H1 (cell line): ENCODE measurements around the gene RAMP3. TPM values are rescaled to one million over a fixed set of nuclear protein-coding genes. Genes with fewer than 3 reads are reported as not detected.

Source experiments
- CTCF ChIA-PET: fragments of 300-600 bp; sonication (Branson Sonifier 250); formaldehyde crosslinking; loops from one replicate; lab custom pipeline; 2021; ENCODE audit not compliant: partially characterized antibody; lab: Charles Lee
- POLR2A ChIA-PET: fragments of 300-600 bp; sonication (Branson Sonifier 250); formaldehyde crosslinking; loops from one replicate; lab custom pipeline; 2021; ENCODE audit warnings: inconsistent platforms; ENCODE audit not compliant: partially characterized antibody; lab: Charles Lee
- DNase-seq, 2 experiments: peaks; one replicate each; pipeline versions ENCODE4 v3.0.0 to v3.0.0-alpha.2; 2010 to 2022; ENCODE audit warnings: low spot score in 2 of 2, low read depth in 1 of 2, mixed read lengths in 1 of 2
- FAIRE-seq: peaks from 2 replicates; lab custom pipeline; 2011; peaks lifted over from hg19 to GRCh38; lab: Jason Lieb, UNC
- H2AFZ ChIP-seq: 2 replicates; pipeline ENCODE4 v1.8.1; 2012; ENCODE audit warnings: low read length, inconsistent platforms
- H2AK5ac ChIP-seq: 2 replicates; pipeline ENCODE4 v1.6.1; 2013; ENCODE audit warnings: low read depth, low read length
- H2BK120ac ChIP-seq: replicated peaks from 2 replicates; pipeline ENCODE3; 2013; ENCODE audit warnings: low read depth, low read length, inconsistent platforms
- H2BK12ac ChIP-seq: 2 replicates; pipeline ENCODE4 v1.6.1; 2013; ENCODE audit warnings: low read depth, low read length
- H2BK15ac ChIP-seq: 2 replicates; pipeline ENCODE4 v1.6.1; 2013; ENCODE audit warnings: low read length
- H2BK20ac ChIP-seq: 2 replicates; pipeline ENCODE4 v1.6.1; 2013; ENCODE audit warnings: low read length
- H2BK5ac ChIP-seq: 2 replicates; pipeline ENCODE4 v1.6.1; 2013; ENCODE audit warnings: low read depth, low read length
- H3K14ac ChIP-seq: 2 replicates; pipeline ENCODE4 v1.6.1; 2013; ENCODE audit warnings: inconsistent platforms; ENCODE audit not compliant: insufficient read length
- H3K18ac ChIP-seq: 2 replicates; pipeline ENCODE4 v1.6.1; 2013; ENCODE audit warnings: low read length; ENCODE audit errors: extremely low read depth
- H3K23ac ChIP-seq: 2 replicates; pipeline ENCODE4 v1.6.1; 2013; ENCODE audit warnings: inconsistent platforms; ENCODE audit not compliant: insufficient read length
- H3K23me2 ChIP-seq: 2 replicates; pipeline ENCODE4 v1.6.1; 2013; ENCODE audit warnings: low read depth, low read length
- H3K27ac ChIP-seq: 2 replicates; pipeline ENCODE4 v1.6.1; 2011; ENCODE audit warnings: low read depth, low read length, inconsistent platforms
- H3K27me3 ChIP-seq, 4 experiments: replicated peaks in 1 of 4; 1 replicate in 1 of 4; 2 replicates in 3 of 4; pipeline versions ENCODE4 v1.6.1 to v1.8.1; 2011 to 2013; ENCODE audit warnings: low read length in 3 of 4, mild to moderate bottlenecking in 3 of 4, inconsistent platforms in 2 of 4, mixed read lengths in 2 of 4, moderate library complexity in 1 of 4; ENCODE audit not compliant: control insufficient read depth in 3 of 4, insufficient read depth in 3 of 4; ENCODE audit errors: extremely low read depth in 1 of 4
- H3K36me3 ChIP-seq, 4 experiments: 2 replicates each; pipeline versions ENCODE4 v1.6.1 to v1.8.1; 2011 to 2013; ENCODE audit warnings: mild to moderate bottlenecking in 4 of 4, low read length in 3 of 4, moderate library complexity in 2 of 4, control low read depth in 1 of 4, inconsistent platforms in 1 of 4; ENCODE audit not compliant: insufficient read depth in 4 of 4, control insufficient read depth in 2 of 4
- H3K4ac ChIP-seq: replicated peaks from 2 replicates; pipeline ENCODE3; 2013; ENCODE audit warnings: low read length, low read depth, mixed read lengths, inconsistent platforms; ENCODE audit not compliant: insufficient read length
- H3K4me1 ChIP-seq, 4 experiments: replicated peaks in 1 of 4; 1 replicate in 1 of 4; 2 replicates in 3 of 4; pipeline versions ENCODE4 v1.6.1 to v1.8.1; 2011 to 2013; ENCODE audit warnings: low read length in 3 of 4, inconsistent platforms in 2 of 4, mixed read lengths in 1 of 4; ENCODE audit not compliant: insufficient read depth in 4 of 4, control insufficient read depth in 3 of 4
- H3K4me2 ChIP-seq, 2 experiments: 2 replicates each; pipeline versions ENCODE4 v1.6.1 to v1.8.1; 2011 to 2013; ENCODE audit warnings: low read depth in 2 of 2, low read length in 2 of 2, control low read depth in 1 of 2, inconsistent platforms in 1 of 2, mild to moderate bottlenecking in 1 of 2; ENCODE audit not compliant: insufficient read depth in 1 of 2
- H3K4me3 ChIP-seq, 4 experiments: fragments of 200-600, 300-600 bp in 1 of 4; sonication (generic), shearing (Covaris generic), sonication (Bioruptor Twin) in 1 of 4; 2 replicates each; pipeline versions ENCODE4 v1.5.1 to v1.8.1; 2011 to 2016; ENCODE audit warnings: low read length in 4 of 4, low read depth in 3 of 4, control low read depth in 2 of 4, inconsistent platforms in 2 of 4, mild to moderate bottlenecking in 2 of 4, mixed read lengths in 1 of 4, moderate library complexity in 1 of 4; ENCODE audit not compliant: insufficient read depth in 2 of 4; ENCODE audit errors: extremely low read depth in 1 of 4
- H3K56ac ChIP-seq: replicated peaks from 2 replicates; pipeline ENCODE3; 2013; ENCODE audit warnings: low read depth, mild to moderate bottlenecking, mixed read lengths, low read length, inconsistent platforms; ENCODE audit not compliant: insufficient read length
- H3K79me1 ChIP-seq: 2 replicates; pipeline ENCODE4 v1.6.1; 2013; ENCODE audit warnings: low read depth, low read length, control low read depth
- H3K79me2 ChIP-seq, 2 experiments: 2 replicates each; pipeline versions ENCODE4 v1.6.1 to v1.8.1; 2012 to 2013; ENCODE audit warnings: low read length in 2 of 2, mild to moderate bottlenecking in 2 of 2, inconsistent platforms in 1 of 2; ENCODE audit not compliant: insufficient read depth in 2 of 2, control insufficient read depth in 1 of 2
- H3K9ac ChIP-seq, 4 experiments: replicated peaks in 1 of 4; 1 replicate in 1 of 4; 2 replicates in 3 of 4; pipeline versions ENCODE4 v1.6.1 to v1.8.1; 2011 to 2013; ENCODE audit warnings: low read depth in 3 of 4, low read length in 3 of 4, control low read depth in 2 of 4, mild to moderate bottlenecking in 2 of 4, moderate library complexity in 2 of 4, inconsistent platforms in 1 of 4; ENCODE audit errors: extremely low read depth in 1 of 4
- H3K9me3 ChIP-seq, 2 experiments: 2 replicates each; pipeline versions ENCODE4 v1.6.1 to v1.8.1; 2012 to 2013; ENCODE audit warnings: mild to moderate bottlenecking in 2 of 2, moderate library complexity in 2 of 2, control low read depth in 1 of 2, inconsistent platforms in 1 of 2, low read depth in 1 of 2, low read length in 1 of 2, mixed read lengths in 1 of 2; ENCODE audit not compliant: insufficient read depth in 2 of 2
- H4K20me1 ChIP-seq, 2 experiments: replicated peaks in 1 of 2; 2 replicates each; pipeline versions ENCODE3 to v1.8.1; 2011 to 2013; ENCODE audit warnings: inconsistent platforms in 2 of 2, low read length in 2 of 2, mild to moderate bottlenecking in 1 of 2; ENCODE audit not compliant: insufficient read depth in 2 of 2, control insufficient read depth in 1 of 2
- H4K5ac ChIP-seq: 2 replicates; pipeline ENCODE4 v1.6.1; 2013; ENCODE audit warnings: low read length, low read depth, mixed read lengths, inconsistent platforms; ENCODE audit not compliant: insufficient read length
- H4K8ac ChIP-seq: 2 replicates; pipeline ENCODE4 v1.8.0; 2013; ENCODE audit warnings: mild to moderate bottlenecking, moderate library complexity, low read length, inconsistent platforms; ENCODE audit not compliant: insufficient read depth; ENCODE audit errors: extremely low read depth
- H4K91ac ChIP-seq: replicated peaks from 2 replicates; pipeline ENCODE3; 2013; ENCODE audit warnings: low read length, mixed read lengths, inconsistent platforms; ENCODE audit not compliant: insufficient read length
- BACH1 ChIP-seq: IDR thresholded peaks from 2 replicates; pipeline ENCODE4 v1.6.1; 2012; ENCODE audit warnings: low read length, improper control_type of control experiment
- CBX5 ChIP-seq: fragments of 300-800, 300-1000 bp; sonication (generic); IDR thresholded peaks from 2 replicates; pipeline ENCODE4 v1.7.1; 2016; ENCODE audit warnings: antibody characterized with exemption, low read length, low read depth
- CREB1 ChIP-seq: IDR thresholded peaks from 2 replicates; pipeline ENCODE4 v1.6.1; 2012; ENCODE audit warnings: inconsistent platforms
- EGR1 ChIP-seq: IDR thresholded peaks from 2 replicates; pipeline ENCODE4 v1.6.1; 2011; ENCODE audit warnings: low read depth, low read length, borderline replicate concordance
- EP300 ChIP-seq, 2 experiments: IDR thresholded peaks; 1 replicate in 1 of 2; 2 replicates in 1 of 2; pipeline ENCODE4 v1.6.1; 2011 to 2012; ENCODE audit warnings: low read depth in 2 of 2, low read length in 2 of 2, mild to moderate bottlenecking in 2 of 2, borderline replicate concordance in 1 of 2, inconsistent platforms in 1 of 2, moderate library complexity in 1 of 2
- EZH2 ChIP-seq: fragments of 200-600 bp; sonication (generic); IDR thresholded peaks from 2 replicates; pipeline ENCODE4 v1.7.1; 2012; ENCODE audit warnings: low read depth, mild to moderate bottlenecking, moderate library complexity, low read length, inconsistent platforms; ENCODE audit not compliant: severe bottlenecking
- KDM5A ChIP-seq: fragments of 200-600 bp; IDR thresholded peaks from 2 replicates; pipeline ENCODE4 v1.7.1; 2012; ENCODE audit warnings: mild to moderate bottlenecking, low read length, inconsistent platforms, mixed read lengths
- PHF8 ChIP-seq: fragments of 200-600 bp; sonication (generic); conservative IDR thresholded peaks from 2 replicates; pipeline ENCODE4 v1.7.1; 2012; ENCODE audit warnings: low read depth, mild to moderate bottlenecking, inconsistent platforms, low read length, moderate library complexity
- POLR2AphosphoS5 ChIP-seq: IDR thresholded peaks from 2 replicates; pipeline ENCODE4 v1.6.1; 2011; ENCODE audit warnings: low read depth, low read length
- SAP30 ChIP-seq: fragments of 300-600 bp; sonication (generic); IDR thresholded peaks from 2 replicates; pipeline ENCODE4 v1.7.1; 2012; ENCODE audit warnings: low read length, moderate library complexity, mild to moderate bottlenecking, inconsistent platforms; ENCODE audit not compliant: insufficient read depth, insufficient replicate concordance
- TAF7 ChIP-seq: optimal IDR thresholded peaks from 2 replicates; pipeline ENCODE3; 2011; ENCODE audit warnings: low read depth, mild to moderate bottlenecking, inconsistent platforms, low read length, moderate library complexity, borderline replicate concordance
- WGBS, 2 experiments: shearing (Covaris generic) in 1 of 2; methylation state at CpG; one replicate each; pipeline versions ENCODE4 v1.1.6 to v1.1.7; 2013 to 2015; ENCODE audit warnings: low lambda C conversion rate in 2 of 2, mixed read lengths in 2 of 2, inconsistent platforms in 1 of 2, low coverage in 1 of 2, missing lambda C conversion rate in 1 of 2; ENCODE audit not compliant: insufficient replicate concordance in 2 of 2, insufficient coverage in 1 of 2, insufficient read length in 1 of 2; ENCODE audit errors: extremely low coverage in 1 of 2, missing lambda C conversion rate in 1 of 2; 5-methylcytosine and 5-hydroxymethylcytosine counted together
- polyA plus RNA-seq, 7 experiments: library from polyadenylated mRNA; depleted of rRNA in 3 of 7; stranded (reverse) in 5 of 7; unstranded in 2 of 7; fragments of >200 nt in 5 of 7; fragments of 200-250 nt in 2 of 7; gene quantifications; 1 replicate in 5 of 7; 2 replicates in 1 of 7; 4 replicates in 1 of 7; pipeline versions ENCODE4 v1.2.1 to v1.2.3, GENCODE V29; 2011 to 2013; ENCODE audit warnings: missing spikeins in 2 of 7, mixed read lengths in 2 of 7
- total RNA-seq: library from RNA; stranded (reverse); fragmentation: NEBNext Ultra II Directional; extraction: Animal tissue kit (Norgen Biotek cat#: 25700); gene quantifications from 2 replicates; pipeline ENCODE4 v1.2.1, GENCODE V29; 2021
- TF ChIP-seq, protein P1 (sequence below): IDR thresholded peaks from 2 replicates; pipeline ENCODE4 v1.6.1; 2012; ENCODE audit warnings: inconsistent platforms

Gene RAMP3
- total and polyA plus RNA-seq, 2 of the 8 experiments (the other 6 are each of a cell fraction or from before 2014, with no cell fraction given) = 0.88 to 0.98 TPM

DNA sequence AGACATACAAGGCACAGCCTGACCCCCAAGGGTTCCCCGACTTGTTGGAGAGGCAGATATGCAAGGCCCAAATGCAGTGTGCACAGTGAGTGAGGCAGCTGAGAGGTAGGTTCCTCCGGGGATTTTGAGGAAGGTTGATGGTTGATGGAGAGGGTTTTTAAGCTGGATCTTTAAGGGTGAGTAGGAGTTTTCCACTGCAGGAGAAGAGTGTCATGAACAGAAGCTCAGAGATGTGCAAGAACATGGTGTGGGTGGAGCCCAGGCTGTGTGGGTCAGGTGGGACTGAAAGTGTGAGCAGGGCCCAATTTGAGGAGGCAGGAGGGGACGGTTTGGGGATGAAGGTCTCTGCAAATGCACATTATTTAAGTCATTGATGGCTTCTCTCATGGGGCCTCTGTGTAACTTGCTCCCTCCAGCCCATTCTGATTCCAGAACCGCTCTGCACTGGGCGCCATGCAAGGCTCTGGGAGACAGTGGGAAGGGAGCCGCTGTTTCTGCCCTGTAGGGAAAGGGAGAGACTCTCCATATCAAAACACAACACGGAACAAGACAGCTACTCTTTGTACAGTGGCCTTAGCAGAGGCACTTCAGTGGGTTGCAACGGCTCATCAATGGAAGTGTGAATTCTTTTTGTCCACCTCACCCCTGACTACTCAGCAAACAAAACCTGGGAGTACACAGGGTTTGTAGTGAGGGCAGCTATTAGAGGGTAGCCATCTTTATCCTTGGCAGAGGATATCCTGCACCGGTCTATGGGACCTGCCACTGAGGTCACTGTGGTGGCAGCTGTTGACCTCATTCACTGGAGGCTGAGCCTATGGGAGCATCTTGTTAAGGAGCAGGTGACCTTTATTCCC lies 29.7 kb downstream of the RAMP3 start:
- Histone ChIP-seq H3K23ac (no peak overlapping the region), H3K4me3 (no peak overlapping the region), H3K4me2 (no peak overlapping the region), H3K14ac (no peak overlapping the region), H3K79me1 (no peaks in the 10 kb centered on the region), H3K27ac (no peak overlapping the region), H4K5ac (no peak overlapping the region), H3K23me2 (no peaks in the 10 kb centered on the region), H2AFZ (no peak overlapping the region), H2BK120ac (no peak overlapping the region), H3K18ac (no peak overlapping the region), H3K9me3 (no peaks in the 10 kb centered on the region), H3K27me3 (no peaks in the 10 kb centered on the region), H2BK5ac (no peak overlapping the region), H2BK15ac (no peak overlapping the region), H3K56ac (no peak overlapping the region), H3K36me3 (no peaks in the 10 kb centered on the region), H3K79me2 (no peaks in the 10 kb centered on the region), H4K8ac (no peak overlapping the region), H3K9ac (no peak overlapping the region), H4K20me1 (no peaks in the 10 kb centered on the region), H4K91ac (no peak overlapping the region), H2BK20ac (no peak overlapping the region), H3K4ac (no peak overlapping the region), H2BK12ac (no peak overlapping the region), H3K4me1 (no peaks in the 10 kb centered on the region), H2AK5ac (no peak overlapping the region)
- DNase-seq (no peak), FAIRE-seq (no peak)
- 89% methylated on average over 9 of the region's 9 CpGs; no CpG with 5 or more reads in 1 of the 2 experiments for WGBS, 2 experiments
- ChIA-PET CTCF (interaction anchor here (1.2 to 1.4 kb wide), 2 partner anchors 10 to 73 kb away, joined by 3 read pairs; no protein-coding TSS in a partner anchor), POLR2A (interaction anchor here (0.5 to 0.9 kb wide), 2 partner anchors 15 to 341 kb away, joined by 3 read pairs; no protein-coding TSS in a partner anchor)
- TF ChIP-seq SAP30 = no peak
- TF ChIP-seq CBX5 = no peak
- TF ChIP-seq PHF8 = no peak
- TF ChIP-seq KDM5A = no peak
- TF ChIP-seq EP300 (IDR thresholded peaks at IDR 0.05; ENCODE audit: borderline replicate concordance in 1 of 2, low read depth in 2 of 2, low read length in 2 of 2) = no peak
- no peak for TF ChIP-seq CREB1
- TF ChIP-seq BACH1 = no peak
- TF ChIP-seq POLR2AphosphoS5 = no peak
- no peak for TF ChIP-seq EZH2
- TF ChIP-seq TAF7 = no peak
- TF ChIP-seq, protein P1, sequence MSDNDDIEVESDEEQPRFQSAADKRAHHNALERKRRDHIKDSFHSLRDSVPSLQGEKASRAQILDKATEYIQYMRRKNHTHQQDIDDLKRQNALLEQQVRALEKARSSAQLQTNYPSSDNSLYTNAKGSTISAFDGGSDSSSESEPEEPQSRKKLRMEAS = no peak
- no peak for TF ChIP-seq EGR1
